Breast epithelium (tissue), 3 donors: ENCODE data around the gene SLC34A3.

Experiments used
- CTCF ChIP-seq, 3 donors: fragments of 450-650 bp; IDR thresholded peaks; one replicate each; pipeline ENCODE4 v1.5.1; 2016 to 2017; ENCODE audit warnings: antibody characterized with exemption in 3 of 3, mild to moderate bottlenecking in 3 of 3, moderate library complexity in 3 of 3
- POLR2A ChIP-seq: fragments of 450-650 bp; IDR thresholded peaks from one replicate; pipeline ENCODE4 v1.6.1; 2016; ENCODE audit warnings: antibody characterized with exemption, mild to moderate bottlenecking, moderate library complexity
- POLR2AphosphoS5 ChIP-seq, 3 donors: sonication (generic); formaldehyde crosslinking; IDR thresholded peaks; one replicate each; pipeline ENCODE4 v1.6.1; 2017; ENCODE audit warnings: antibody characterized with exemption in 3 of 3

DNA sequence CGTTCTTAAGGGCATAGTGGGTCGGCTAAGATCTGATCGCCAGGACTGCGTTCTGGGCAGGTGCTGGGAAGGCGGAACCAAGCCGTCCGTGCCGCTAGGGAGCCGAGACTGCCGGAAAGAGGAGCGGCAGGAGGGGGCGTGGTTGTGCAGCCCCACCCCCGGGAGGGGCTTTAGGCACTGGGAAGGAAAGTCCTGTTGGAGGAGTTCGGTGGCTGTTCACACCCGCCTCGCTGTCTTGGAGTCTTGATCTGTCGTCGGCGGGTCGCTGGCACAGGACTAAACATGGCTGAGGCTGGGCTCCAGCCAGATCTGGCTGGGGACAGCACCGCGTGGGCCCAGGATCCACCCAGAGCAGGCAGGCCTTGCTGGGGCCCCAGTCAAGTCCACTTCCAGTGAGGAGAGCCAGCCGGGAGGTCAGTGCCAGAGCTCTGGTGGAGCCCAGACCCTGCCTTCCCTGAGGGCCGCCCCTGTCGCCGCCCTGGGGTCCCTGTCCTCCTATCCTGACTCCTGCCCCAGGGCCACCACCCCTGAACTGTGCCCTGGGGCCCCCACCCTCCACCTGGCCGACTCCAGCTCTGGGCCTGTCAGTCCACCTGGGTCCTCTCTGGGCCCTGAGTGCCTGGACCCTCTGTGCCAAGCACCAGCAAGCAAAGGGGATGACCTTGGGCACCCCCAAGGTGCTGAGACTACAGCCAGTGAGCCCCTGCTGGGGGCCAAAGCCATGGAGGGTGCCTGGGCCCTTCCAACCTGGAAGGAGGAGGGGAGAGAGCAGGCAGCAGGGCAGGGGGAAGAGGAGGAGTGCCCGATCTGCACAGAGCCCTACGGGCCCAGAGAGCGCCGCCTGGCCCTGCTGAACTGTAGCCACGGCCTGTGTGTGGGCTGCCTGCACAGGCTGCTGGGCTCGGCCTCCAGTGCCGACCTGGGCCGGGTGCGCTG is 13.2 kb upstream of the SLC34A3 start:
- TF ChIP-seq CTCF (IDR thresholded peaks at IDR 0.05): no peak
- no peak for TF ChIP-seq POLR2AphosphoS5 (IDR thresholded peaks at IDR 0.05)
- TF ChIP-seq POLR2A: no peak
